Measurements from ENCODE around the gene ZDHHC4.

Gene ZDHHC4

GRCh38 chr7:6577369-6578113, at the start of gene ZDHHC4:
TSS of gene ZDHHC4 (plus strand) at chr7:6577454. CDS start at chr7:6580562, 3,108 bp downstream.
- peak; percentile 59 to 77 (median 64) for DNase-seq (ENCODE audit: low read depth in 3 of 3, low spot score in 1 of 3)

- DNase-seq (ENCODE audit: low read depth in 3 of 3, low spot score in 1 of 3): no peak
Observed at GRCh38 chr7:6528401-6529130, 48.7 kb upstream of the ZDHHC4 start.

- DNase-seq (ENCODE audit: low read depth in 3 of 3, low spot score in 1 of 3): no peak
Observed at GRCh38 chr7:6529643-6530042, 47.6 kb upstream of the ZDHHC4 start.

GRCh38 chr7:6530626-6531491, 46.4 kb upstream of the ZDHHC4 start:
- DNase-seq (ENCODE audit: low read depth in 3 of 3, low spot score in 1 of 3): peak in 2 of 3 donors; percentile 34 to 51

GRCh38 chr7:6531492-6532279, 45.6 kb upstream of the ZDHHC4 start:
- DNase-seq (ENCODE audit: low read depth in 3 of 3, low spot score in 1 of 3): no peak

- DNase-seq (ENCODE audit: low read depth in 3 of 3, low spot score in 1 of 3): no peak
Observed at GRCh38 chr7:6532516-6532915, 44.7 kb upstream of the ZDHHC4 start.

GRCh38 chr7:6533893-6534495, 43.3 kb upstream of the ZDHHC4 start:
- no peak for DNase-seq (ENCODE audit: low read depth in 3 of 3, low spot score in 1 of 3)

- no peak for DNase-seq (ENCODE audit: low read depth in 3 of 3, low spot score in 1 of 3)
Observed at GRCh38 chr7:6536262-6537260, 40.7 kb upstream of the ZDHHC4 start.

GRCh38 chr7:6542368-6542767, 34.9 kb upstream of the ZDHHC4 start:
- no peak for DNase-seq (ENCODE audit: low read depth in 3 of 3, low spot score in 1 of 3)

GRCh38 chr7:6545398-6546126, 31.7 kb upstream of the ZDHHC4 start:
- no peak for DNase-seq (ENCODE audit: low read depth in 3 of 3, low spot score in 1 of 3)

GRCh38 chr7:6546498-6547251, 30.6 kb upstream of the ZDHHC4 start:
- DNase-seq (ENCODE audit: low read depth in 3 of 3, low spot score in 1 of 3): no peak

GRCh38 chr7:6547400-6547799, 29.9 kb upstream of the ZDHHC4 start:
- DNase-seq (ENCODE audit: low read depth in 3 of 3, low spot score in 1 of 3): no peak

- DNase-seq (ENCODE audit: low read depth in 3 of 3, low spot score in 1 of 3): no peak
Observed at GRCh38 chr7:6551016-6551511, 26.2 kb upstream of the ZDHHC4 start, which contains the start of gene GRID2IP. TSS of gene GRID2IP (minus strand) at chr7:6551461. CDS start at chr7:6551436, 25 bp downstream.

- no peak for DNase-seq (ENCODE audit: low read depth in 3 of 3, low spot score in 1 of 3)
Observed at GRCh38 chr7:6553448-6554044, 23.7 kb upstream of the ZDHHC4 start.

GRCh38 chr7:6554848-6555247, 22.4 kb upstream of the ZDHHC4 start:
- DNase-seq (ENCODE audit: low read depth in 3 of 3, low spot score in 1 of 3): no peak

GRCh38 chr7:6556196-6556595, 21.1 kb upstream of the ZDHHC4 start:
- DNase-seq (ENCODE audit: low read depth in 3 of 3, low spot score in 1 of 3): no peak

GRCh38 chr7:6558837-6559236, 18.4 kb upstream of the ZDHHC4 start:
- no peak for DNase-seq (ENCODE audit: low read depth in 3 of 3, low spot score in 1 of 3)

All from stimulated activated CD4-positive, alpha-beta T cell treated with anti-CD3 and anti-CD28 coated beads, TNF-alpha, amount 100 ng/mL, for 1 hour (primary cell).